Umbilical cord (tissue), 2 donors: ENCODE data around the gene DDX25. TPM values are rescaled to one million over a fixed set of nuclear protein-coding genes. Genes with fewer than 3 reads are reported as not detected.
"Not testable (repeated sequence)": the region's sequence is repeated elsewhere in the genome, so short reads cannot be mapped to it uniquely, and the experiment has no call there.

Experiments used
- DNase-seq: peaks from one replicate; pipeline ENCODE4 v3.0.0-alpha.2; 2015; ENCODE audit warnings: low spot score
- total RNA-seq: library from RNA; depleted of rRNA; stranded (reverse); fragments of >200 nt; gene quantifications from one replicate; pipeline ENCODE4 v1.2.3, GENCODE V29; 2014; ENCODE audit warnings: low replicate concordance; ENCODE audit not compliant: insufficient read depth

Gene DDX25
- total RNA-seq, 1 donor from 2014 or later: 2.2 TPM

GRCh38 chr11:125902927-125903710, 1.2 kb upstream of the DDX25 start, which contains the start of gene PUS3:
Gene PUS3 (minus strand): TSS chr11:125903206. CDS start chr11:125896284, 6,922 bp downstream.
- DNase-seq: peak; percentile 93

GRCh38 chr11:125904678-125905077, 370 bp downstream of the DDX25 start:
- no peak for DNase-seq

- DNase-seq: no peak
These were observed 6.0 kb downstream of the DDX25 start for GRCh38 chr11:125910226-125910849.

- not testable (repeated sequence) for DNase-seq
These were observed 10.3 kb downstream of the DDX25 start for GRCh38 chr11:125914601-125915000.

- DNase-seq: no peak
These were observed 12.5 kb downstream of the DDX25 start for GRCh38 chr11:125916683-125917347.

GRCh38 chr11:125918140-125918840, 14.0 kb downstream of the DDX25 start:
- no peak for DNase-seq

- no peak for DNase-seq
These were observed 16.7 kb downstream of the DDX25 start for GRCh38 chr11:125921042-125921441.

GRCh38 chr11:125922156-125922555, 17.8 kb downstream of the DDX25 start:
- DNase-seq: no peak

GRCh38 chr11:125923012-125923579, 18.8 kb downstream of the DDX25 start:
- DNase-seq: peak; percentile 85

- DNase-seq: no peak
These were observed 19.3 kb downstream of the DDX25 start for GRCh38 chr11:125923633-125924032.

GRCh38 chr11:125924384-125925007, 20.2 kb downstream of the DDX25 start:
- no peak for DNase-seq

- peak; percentile 18 for DNase-seq
These were observed 21.0 kb downstream of the DDX25 start for GRCh38 chr11:125925247-125925740.

- DNase-seq: no peak
These were observed 21.5 kb downstream of the DDX25 start for GRCh38 chr11:125925804-125926203.

GRCh38 chr11:125926682-125927081, 22.4 kb downstream of the DDX25 start:
- DNase-seq: no peak

- DNase-seq: no peak
These were observed 25.3 kb downstream of the DDX25 start for GRCh38 chr11:125929445-125930075.

- DNase-seq: no peak
These were observed 25.8 kb downstream of the DDX25 start for GRCh38 chr11:125930076-125930450.

- DNase-seq: no peak
These were observed 26.8 kb downstream of the DDX25 start for GRCh38 chr11:125931116-125931515.

- peak; percentile 35 for DNase-seq
These were observed 27.4 kb downstream of the DDX25 start for GRCh38 chr11:125931668-125932067.

- no peak for DNase-seq
These were observed 28.0 kb downstream of the DDX25 start for GRCh38 chr11:125932301-125932700.

- DNase-seq: no peak
These were observed 28.9 kb downstream of the DDX25 start for GRCh38 chr11:125933030-125933813.
